ENCODE measurements around the gene EIF6.

DNA sequence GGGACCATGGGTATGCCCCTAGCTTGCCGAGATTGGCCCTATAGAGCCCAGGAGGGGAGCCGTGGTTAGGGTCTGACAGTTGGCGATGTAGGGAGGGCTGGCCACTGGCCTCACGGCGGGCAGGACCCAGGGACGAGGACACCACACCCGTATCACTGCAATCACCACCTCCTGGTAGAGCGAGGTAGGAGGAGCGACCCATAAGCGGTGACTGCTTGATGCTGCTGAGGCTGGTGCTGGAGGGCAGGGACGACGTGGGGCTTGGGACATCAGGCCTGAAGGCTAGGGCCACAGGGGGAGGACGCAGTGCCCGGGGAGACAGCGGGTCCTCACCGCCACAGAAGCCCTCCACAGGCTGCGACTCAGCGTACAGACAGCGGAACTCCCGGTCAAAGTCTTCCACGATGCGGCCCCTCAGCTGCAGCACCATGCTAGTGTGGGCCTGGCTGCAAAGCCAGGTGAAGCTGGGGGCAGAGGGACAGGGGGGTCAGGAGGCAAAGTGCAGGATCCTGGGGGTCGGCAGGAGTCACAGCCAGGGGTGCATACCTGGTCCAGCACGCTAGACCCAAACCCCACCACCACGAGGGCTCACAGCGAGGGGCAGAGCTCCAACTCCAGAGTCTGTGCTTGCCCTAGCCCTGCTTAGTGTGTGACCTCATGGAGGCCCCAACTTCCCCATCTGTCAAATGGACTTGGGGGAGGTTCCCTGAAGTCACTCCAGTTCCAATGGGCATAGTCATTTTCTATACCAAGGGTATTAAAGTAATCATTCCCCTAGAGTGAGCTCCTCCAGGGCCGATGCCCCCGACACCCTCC lies 3.1 kb upstream of the EIF6 start:
- TF ChIP-seq, protein P1, sequence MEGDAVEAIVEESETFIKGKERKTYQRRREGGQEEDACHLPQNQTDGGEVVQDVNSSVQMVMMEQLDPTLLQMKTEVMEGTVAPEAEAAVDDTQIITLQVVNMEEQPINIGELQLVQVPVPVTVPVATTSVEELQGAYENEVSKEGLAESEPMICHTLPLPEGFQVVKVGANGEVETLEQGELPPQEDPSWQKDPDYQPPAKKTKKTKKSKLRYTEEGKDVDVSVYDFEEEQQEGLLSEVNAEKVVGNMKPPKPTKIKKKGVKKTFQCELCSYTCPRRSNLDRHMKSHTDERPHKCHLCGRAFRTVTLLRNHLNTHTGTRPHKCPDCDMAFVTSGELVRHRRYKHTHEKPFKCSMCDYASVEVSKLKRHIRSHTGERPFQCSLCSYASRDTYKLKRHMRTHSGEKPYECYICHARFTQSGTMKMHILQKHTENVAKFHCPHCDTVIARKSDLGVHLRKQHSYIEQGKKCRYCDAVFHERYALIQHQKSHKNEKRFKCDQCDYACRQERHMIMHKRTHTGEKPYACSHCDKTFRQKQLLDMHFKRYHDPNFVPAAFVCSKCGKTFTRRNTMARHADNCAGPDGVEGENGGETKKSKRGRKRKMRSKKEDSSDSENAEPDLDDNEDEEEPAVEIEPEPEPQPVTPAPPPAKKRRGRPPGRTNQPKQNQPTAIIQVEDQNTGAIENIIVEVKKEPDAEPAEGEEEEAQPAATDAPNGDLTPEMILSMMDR (conservative IDR thresholded peaks at IDR 0.05; ENCODE audit: low read depth, low read length) = no peak
- no peak for TF ChIP-seq EZH2 (IDR thresholded peaks at IDR 0.05; ENCODE audit: borderline replicate concordance, low read depth, low read length, poor library complexity, severe bottlenecking)
